ENCODE measurements around the gene OR6B3.

Gene OR6B3

GRCh38 chr2:240018071-240018750 lies 35.1 kb downstream of the OR6B3 start:
- peaks cover 58% of the 10 kb centered on the region for H3K36me3 ChIP-seq
- no peak for TF ChIP-seq CTCF (IDR thresholded peaks at IDR 0.05; ENCODE audit: low read depth, low read length)
- no peaks in the 10 kb centered on the region for H3K9me3 ChIP-seq (ENCODE audit: severe bottlenecking)
- H3K4me3 ChIP-seq (ENCODE audit: low read depth, low read length): no peak overlapping the region
- no peak overlapping the region for H3K27ac ChIP-seq
- H3K27me3 ChIP-seq (ENCODE audit: insufficient read depth, low read depth, severe bottlenecking): no peaks in the 10 kb centered on the region
- DNase-seq: no peak

- H3K4me3 ChIP-seq (ENCODE audit: low read depth, low read length): no peak overlapping the region
- TF ChIP-seq CTCF (IDR thresholded peaks at IDR 0.05; ENCODE audit: low read depth, low read length): no peak
- DNase-seq: no peak
- peaks cover 64% of the 10 kb centered on the region for H3K36me3 ChIP-seq
- no peaks in the 10 kb centered on the region for H3K9me3 ChIP-seq (ENCODE audit: severe bottlenecking)
- H3K27me3 ChIP-seq (ENCODE audit: insufficient read depth, low read depth, severe bottlenecking): no peaks in the 10 kb centered on the region
- H3K27ac ChIP-seq: no peak overlapping the region
Observed at GRCh38 chr2:240014327-240014726, 39.0 kb downstream of the OR6B3 start.

DNA sequence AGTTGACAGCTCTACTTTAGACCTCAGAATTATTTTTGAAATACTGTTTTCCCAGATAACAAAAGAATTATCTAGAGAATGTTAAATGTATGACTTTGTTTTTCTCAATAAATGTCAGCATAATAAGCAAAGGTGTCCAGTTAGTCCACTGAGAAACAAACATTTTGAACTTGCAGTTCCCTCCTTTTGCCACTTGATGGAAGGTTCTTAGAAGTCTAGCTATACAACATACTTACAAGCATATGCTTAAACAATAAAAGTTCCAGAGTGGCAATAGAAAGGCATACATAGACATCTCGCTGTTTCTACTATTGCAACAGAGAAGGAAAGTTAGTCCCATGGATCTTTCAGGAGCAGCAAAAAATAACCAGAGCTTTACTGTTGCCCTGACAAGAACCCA lies 40.0 kb downstream of the OR6B3 start:
- Histone ChIP-seq H3K27ac (no peak overlapping the region), H3K36me3 (peaks cover 65% of the 10 kb centered on the region), H3K4me3 (ENCODE audit: low read depth, low read length) (no peak overlapping the region), H3K27me3 (ENCODE audit: insufficient read depth, low read depth, severe bottlenecking) (no peaks in the 10 kb centered on the region), H3K9me3 (ENCODE audit: severe bottlenecking) (no peaks in the 10 kb centered on the region)
- DNase-seq: no peak
- TF ChIP-seq CTCF (IDR thresholded peaks at IDR 0.05; ENCODE audit: low read depth, low read length): no peak

DNA sequence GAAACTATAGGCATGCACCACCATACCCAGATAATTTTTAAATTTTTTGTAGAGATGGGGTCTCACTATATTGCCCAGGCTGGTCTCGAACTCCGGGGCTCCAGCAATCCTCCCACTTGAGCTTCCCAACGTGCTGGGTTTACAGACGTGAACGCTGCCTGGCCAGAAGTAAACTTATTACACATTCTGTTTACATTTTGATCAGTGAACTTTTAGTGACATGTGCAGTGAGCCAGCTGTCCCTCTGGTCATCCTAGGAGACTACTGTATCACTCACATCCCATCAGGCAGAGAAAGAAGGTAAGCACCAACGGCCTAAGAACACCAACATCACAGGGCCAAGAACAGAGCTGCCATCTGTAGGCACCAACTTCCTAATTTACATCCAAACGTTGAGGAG lies 50.3 kb downstream of the OR6B3 start:
- Histone ChIP-seq H3K27ac (no peak overlapping the region), H3K27me3 (ENCODE audit: insufficient read depth, low read depth, severe bottlenecking) (no peaks in the 10 kb centered on the region), H3K9me3 (ENCODE audit: severe bottlenecking) (no peaks in the 10 kb centered on the region), H3K4me3 (ENCODE audit: low read depth, low read length) (no peak overlapping the region), H3K36me3 (peaks cover 38% of the 10 kb centered on the region)
- no peak for TF ChIP-seq CTCF (IDR thresholded peaks at IDR 0.05; ENCODE audit: low read depth, low read length)
- DNase-seq: no peak

- Histone ChIP-seq H3K4me3 (ENCODE audit: low read depth, low read length) (no peak overlapping the region), H3K27me3 (ENCODE audit: insufficient read depth, low read depth, severe bottlenecking) (no peaks in the 10 kb centered on the region), H3K9me3 (ENCODE audit: severe bottlenecking) (no peaks in the 10 kb centered on the region), H3K36me3 (peaks cover 32% of the 10 kb centered on the region), H3K27ac (no peak overlapping the region)
- no peak for TF ChIP-seq CTCF (IDR thresholded peaks at IDR 0.05; ENCODE audit: low read depth, low read length)
- no peak for DNase-seq
Observed at GRCh38 chr2:240000671-240001070, 52.6 kb downstream of the OR6B3 start.

All from WERI-Rb-1 (cell line).